Measurements from ENCODE around the gene P2RX5.

DNA sequence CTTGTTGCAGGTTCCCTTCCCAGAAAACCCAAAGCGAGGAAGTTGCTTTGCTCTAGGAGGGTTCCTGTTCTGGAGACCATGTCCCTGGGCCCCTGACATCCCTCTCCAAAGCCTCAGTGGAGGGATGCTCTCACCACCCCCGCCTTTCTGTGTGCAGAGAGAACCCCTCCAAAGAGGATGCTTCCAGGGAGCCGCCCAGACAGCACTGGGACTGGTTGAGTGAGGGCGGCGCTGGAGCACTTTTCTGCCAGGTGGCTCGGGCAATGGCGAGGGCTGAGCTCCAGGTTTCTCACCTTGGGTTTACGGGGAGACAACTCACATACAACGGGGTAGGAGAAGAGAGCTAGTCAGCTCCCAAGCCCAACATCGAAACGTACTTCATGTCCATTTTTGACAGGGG, 20.1 kb downstream of the P2RX5 start:
- TF ChIP-seq CTCF (IDR thresholded peaks at IDR 0.05 in 8 of 11, conservative IDR thresholded peaks at IDR 0.05 in 3 of 11): no peak
- TF ChIP-seq POLR2A (IDR thresholded peaks at IDR 0.05): no peak
- peak; percentile 27 to 60 (median 30) for TF ChIP-seq POLR2AphosphoS5 (IDR thresholded peaks at IDR 0.05)

Data from spleen (tissue), 7 donors.